IPS-18a (cell line): ENCODE data around the gene ARMCX4.
"Not testable (repeated sequence)": the region's sequence is repeated elsewhere in the genome, so short reads cannot be mapped to it uniquely, and the experiment has no call there.

Experiments used
- H3K27ac ChIP-seq: one replicate; pipeline ENCODE4 v1.5.1; 2013; ENCODE audit warnings: low read length
- H3K27me3 ChIP-seq: one replicate; pipeline ENCODE4 v1.6.1; 2013; ENCODE audit warnings: mild to moderate bottlenecking, low read length; ENCODE audit not compliant: control insufficient read depth, insufficient read depth
- H3K36me3 ChIP-seq: one replicate; pipeline ENCODE4 v1.6.1; 2013; ENCODE audit warnings: low read depth, low read length; ENCODE audit not compliant: control insufficient read depth
- H3K4me1 ChIP-seq: one replicate; pipeline ENCODE4 v1.6.1; 2013; ENCODE audit warnings: low read depth, low read length; ENCODE audit not compliant: control insufficient read depth
- H3K4me3 ChIP-seq: one replicate; pipeline ENCODE4 v1.5.1; 2013; ENCODE audit warnings: low read length
- H3K9ac ChIP-seq: one replicate; pipeline ENCODE4 v1.6.1; 2013; ENCODE audit warnings: mild to moderate bottlenecking, low read length, moderate library complexity
- H3K9me3 ChIP-seq: one replicate; pipeline ENCODE4 v1.6.1; 2013; ENCODE audit warnings: low read depth, low read length; ENCODE audit not compliant: control insufficient read depth

Gene ARMCX4

DNA sequence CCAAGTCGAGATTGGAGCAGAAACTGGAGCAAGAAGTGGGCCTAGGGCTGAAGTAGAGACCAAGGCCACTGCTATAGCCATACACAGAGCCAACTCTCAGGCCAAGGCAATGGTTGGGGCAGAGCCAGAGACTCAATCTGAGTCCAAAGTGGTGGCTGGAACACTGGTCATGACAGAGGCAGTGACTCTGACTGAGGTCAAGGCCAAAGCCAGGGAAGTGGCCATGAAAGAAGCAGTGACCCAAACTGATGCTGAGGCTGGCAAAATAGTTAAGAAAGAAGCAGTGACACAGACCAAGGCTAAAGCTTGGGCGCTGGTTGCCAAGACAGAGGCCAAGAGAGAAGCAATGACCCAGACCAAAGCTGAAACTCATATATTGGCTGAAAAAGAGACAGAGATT, 3.5 kb downstream of the ARMCX4 start:
- no peak overlapping the region for H3K9ac ChIP-seq
- H3K27me3 ChIP-seq, result no peaks in the 10 kb centered on the region
- H3K4me1 ChIP-seq, result peaks cover 7% of the 10 kb centered on the region
- H3K9me3 ChIP-seq, result no peaks in the 10 kb centered on the region
- H3K27ac ChIP-seq, result no peak overlapping the region
- H3K36me3 ChIP-seq, result no peaks in the 10 kb centered on the region
- no peak overlapping the region for H3K4me3 ChIP-seq

- no peaks in the 10 kb centered on the region for H3K4me1 ChIP-seq
- no peak overlapping the region for H3K4me3 ChIP-seq
- no peaks in the 10 kb centered on the region for H3K9me3 ChIP-seq
- no peaks in the 10 kb centered on the region for H3K27me3 ChIP-seq
- H3K36me3 ChIP-seq, result no peaks in the 10 kb centered on the region
- H3K9ac ChIP-seq, result no peak overlapping the region
- no peak overlapping the region for H3K27ac ChIP-seq
Observed at GRCh38 chrX:101491943-101492342, 6.7 kb downstream of the ARMCX4 start.

DNA sequence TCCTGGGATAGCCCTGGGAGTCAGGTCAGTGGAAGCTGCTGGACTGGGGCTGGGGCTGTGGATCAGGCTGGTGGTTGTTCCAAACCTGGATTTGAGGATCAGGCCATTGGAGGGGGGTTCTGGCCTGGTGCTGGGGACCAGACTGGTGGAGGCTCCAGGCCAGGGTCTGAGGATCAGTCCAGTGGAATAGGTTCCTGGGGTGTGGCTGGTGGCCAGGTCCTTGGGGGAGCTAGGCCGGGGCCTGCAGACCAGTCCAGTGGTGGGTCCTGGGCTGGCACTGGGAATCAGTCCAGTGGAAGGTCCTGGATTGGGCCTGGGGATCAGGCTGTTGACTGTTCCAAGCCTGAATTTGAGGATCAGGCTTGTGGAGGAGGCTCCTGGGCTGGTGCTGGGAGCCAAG, 8.0 kb downstream of the ARMCX4 start:
- H3K36me3 ChIP-seq, result no peaks in the 10 kb centered on the region
- H3K9ac ChIP-seq, result no peak overlapping the region
- H3K27me3 ChIP-seq, result no peaks in the 10 kb centered on the region
- H3K4me3 ChIP-seq, result no peak overlapping the region
- H3K4me1 ChIP-seq, result no peaks in the 10 kb centered on the region
- no peaks in the 10 kb centered on the region for H3K9me3 ChIP-seq
- H3K27ac ChIP-seq, result no peak overlapping the region

GRCh38 chrX:101502929-101503328, 17.7 kb downstream of the ARMCX4 start:
- H3K9ac ChIP-seq, H3K4me1 ChIP-seq: not testable (repeated sequence)

GRCh38 chrX:101507372-101507771, 22.1 kb downstream of the ARMCX4 start:
- H3K4me1 ChIP-seq, result no peaks in the 10 kb centered on the region
- H3K27me3 ChIP-seq, result no peaks in the 10 kb centered on the region

More at GRCh38 chrX:101502929-101503328, 17.7 kb downstream of the ARMCX4 start:
- not testable (repeated sequence) for H3K4me3 ChIP-seq, H3K36me3 ChIP-seq, H3K27me3 ChIP-seq, H3K27ac ChIP-seq, H3K9me3 ChIP-seq

GRCh38 chrX:101507986-101508385, 22.7 kb downstream of the ARMCX4 start:
- Histone ChIP-seq H3K27ac (no peak overlapping the region), H3K36me3 (no peaks in the 10 kb centered on the region), H3K4me1 (no peaks in the 10 kb centered on the region), H3K9ac (no peak overlapping the region), H3K9me3 (no peaks in the 10 kb centered on the region), H3K4me3 (no peak overlapping the region), H3K27me3 (no peaks in the 10 kb centered on the region)

More at GRCh38 chrX:101507372-101507771, 22.1 kb downstream of the ARMCX4 start:
- no peak overlapping the region for H3K9ac ChIP-seq
- no peaks in the 10 kb centered on the region for H3K36me3 ChIP-seq
- H3K4me3 ChIP-seq, result no peak overlapping the region
- H3K9me3 ChIP-seq, result no peaks in the 10 kb centered on the region
- H3K27ac ChIP-seq, result no peak overlapping the region

- Histone ChIP-seq H3K27me3 (no peaks in the 10 kb centered on the region), H3K4me3 (no peak overlapping the region), H3K36me3 (no peaks in the 10 kb centered on the region), H3K27ac (no peak overlapping the region), H3K9ac (no peak overlapping the region), H3K4me1 (no peaks in the 10 kb centered on the region), H3K9me3 (no peaks in the 10 kb centered on the region)
Observed at GRCh38 chrX:101530944-101531343, 45.7 kb downstream of the ARMCX4 start.
